ENCODE data around the gene SIRPG.

DNA sequence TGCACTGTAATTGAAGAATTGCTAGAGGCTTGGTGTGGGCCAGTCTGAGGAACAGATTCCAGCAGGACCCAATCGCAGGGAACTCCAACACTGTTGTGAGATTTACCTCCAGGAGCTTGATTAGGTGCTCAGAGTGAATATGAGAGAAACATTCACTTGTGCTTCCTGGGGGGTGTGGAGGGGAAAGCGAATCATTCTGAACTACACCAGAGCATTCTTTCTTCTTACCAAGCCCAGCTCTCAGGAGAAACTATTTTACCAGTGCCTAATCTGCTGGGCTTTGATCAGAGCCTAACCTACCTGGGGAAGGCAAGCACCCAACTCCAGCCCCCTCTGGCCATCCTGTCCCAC lies 30.4 kb downstream of the SIRPG start:
- TF ChIP-seq, protein P1, sequence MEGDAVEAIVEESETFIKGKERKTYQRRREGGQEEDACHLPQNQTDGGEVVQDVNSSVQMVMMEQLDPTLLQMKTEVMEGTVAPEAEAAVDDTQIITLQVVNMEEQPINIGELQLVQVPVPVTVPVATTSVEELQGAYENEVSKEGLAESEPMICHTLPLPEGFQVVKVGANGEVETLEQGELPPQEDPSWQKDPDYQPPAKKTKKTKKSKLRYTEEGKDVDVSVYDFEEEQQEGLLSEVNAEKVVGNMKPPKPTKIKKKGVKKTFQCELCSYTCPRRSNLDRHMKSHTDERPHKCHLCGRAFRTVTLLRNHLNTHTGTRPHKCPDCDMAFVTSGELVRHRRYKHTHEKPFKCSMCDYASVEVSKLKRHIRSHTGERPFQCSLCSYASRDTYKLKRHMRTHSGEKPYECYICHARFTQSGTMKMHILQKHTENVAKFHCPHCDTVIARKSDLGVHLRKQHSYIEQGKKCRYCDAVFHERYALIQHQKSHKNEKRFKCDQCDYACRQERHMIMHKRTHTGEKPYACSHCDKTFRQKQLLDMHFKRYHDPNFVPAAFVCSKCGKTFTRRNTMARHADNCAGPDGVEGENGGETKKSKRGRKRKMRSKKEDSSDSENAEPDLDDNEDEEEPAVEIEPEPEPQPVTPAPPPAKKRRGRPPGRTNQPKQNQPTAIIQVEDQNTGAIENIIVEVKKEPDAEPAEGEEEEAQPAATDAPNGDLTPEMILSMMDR (IDR thresholded peaks at IDR 0.05; ENCODE audit: control extremely low read depth in 1 of 3, insufficient read depth in 1 of 3, low read depth in 1 of 3, low read length in 3 of 3): no peak
- no peak for TF ChIP-seq POLR2A (IDR thresholded peaks at IDR 0.05; ENCODE audit: control extremely low read depth in 1 of 2, low read depth in 2 of 2, low read length in 2 of 2)
